MM.1S (cell line): Measurements from ENCODE around the gene ASCC3.

Source experiments
- EZH2 ChIP-seq: fragments of 300-600 bp; sonication (generic); optimal IDR thresholded peaks from 2 replicates; pipeline ENCODE3; 2017; ENCODE audit warnings: low read depth, mild to moderate bottlenecking, antibody characterized with exemption, low read length, mixed read lengths
- TF ChIP-seq, protein P1 (sequence below): fragments of 300-600 bp; sonication (generic); IDR thresholded peaks from 2 replicates; pipeline ENCODE4 v1.5.1; 2016; ENCODE audit warnings: antibody characterized with exemption, low read length, mixed read lengths

DNA sequence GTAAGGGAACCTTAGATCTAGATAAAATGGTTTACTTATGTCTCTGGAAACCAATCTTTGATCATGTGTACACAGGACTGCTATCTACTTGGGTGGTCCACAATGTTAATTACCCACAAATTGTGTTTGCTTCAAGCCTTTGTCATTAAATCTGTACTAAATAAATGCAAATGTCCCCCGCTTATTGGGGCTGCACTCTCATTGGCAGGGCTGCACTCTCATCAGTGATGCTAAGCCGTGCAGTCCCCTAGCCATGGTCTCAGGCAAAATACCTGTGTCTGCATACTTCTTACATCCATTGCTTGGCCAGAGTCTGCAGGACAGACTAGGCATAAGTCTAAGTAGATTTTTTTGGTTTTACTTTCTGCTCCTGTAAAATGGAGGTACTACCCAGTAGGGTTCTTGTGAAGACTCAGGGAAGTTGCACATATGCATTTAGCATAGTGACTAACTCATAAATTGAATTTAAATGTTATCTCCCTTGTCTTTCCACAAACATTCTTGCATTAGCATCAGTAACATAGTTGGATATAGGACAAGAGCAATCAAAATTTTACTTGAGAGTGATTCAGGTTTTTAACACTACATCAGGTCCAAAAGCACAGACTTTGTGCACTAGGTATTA lies 117.4 kb downstream of the ASCC3 start:
- TF ChIP-seq, protein P1, sequence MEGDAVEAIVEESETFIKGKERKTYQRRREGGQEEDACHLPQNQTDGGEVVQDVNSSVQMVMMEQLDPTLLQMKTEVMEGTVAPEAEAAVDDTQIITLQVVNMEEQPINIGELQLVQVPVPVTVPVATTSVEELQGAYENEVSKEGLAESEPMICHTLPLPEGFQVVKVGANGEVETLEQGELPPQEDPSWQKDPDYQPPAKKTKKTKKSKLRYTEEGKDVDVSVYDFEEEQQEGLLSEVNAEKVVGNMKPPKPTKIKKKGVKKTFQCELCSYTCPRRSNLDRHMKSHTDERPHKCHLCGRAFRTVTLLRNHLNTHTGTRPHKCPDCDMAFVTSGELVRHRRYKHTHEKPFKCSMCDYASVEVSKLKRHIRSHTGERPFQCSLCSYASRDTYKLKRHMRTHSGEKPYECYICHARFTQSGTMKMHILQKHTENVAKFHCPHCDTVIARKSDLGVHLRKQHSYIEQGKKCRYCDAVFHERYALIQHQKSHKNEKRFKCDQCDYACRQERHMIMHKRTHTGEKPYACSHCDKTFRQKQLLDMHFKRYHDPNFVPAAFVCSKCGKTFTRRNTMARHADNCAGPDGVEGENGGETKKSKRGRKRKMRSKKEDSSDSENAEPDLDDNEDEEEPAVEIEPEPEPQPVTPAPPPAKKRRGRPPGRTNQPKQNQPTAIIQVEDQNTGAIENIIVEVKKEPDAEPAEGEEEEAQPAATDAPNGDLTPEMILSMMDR = no peak
- no peak for TF ChIP-seq EZH2
